AG20443 (cell line): ENCODE data around the gene TUBG1.
"Not testable (repeated sequence)": the region's sequence is repeated elsewhere in the genome, so short reads cannot be mapped to it uniquely, and the experiment has no call there.

Experiments
- DNase-seq: peaks from one replicate; pipeline ENCODE4 v3.0.0; 2012; ENCODE audit warnings: low spot score, mixed read lengths

The TUBG1 gene

GRCh38 chr17:42623732-42624596 lies 14.5 kb downstream of the TUBG1 start:
- DNase-seq: no peak

GRCh38 chr17:42627032-42627764 lies 17.7 kb downstream of the TUBG1 start:
- not testable (repeated sequence) for DNase-seq

- no peak for DNase-seq
Measured at GRCh38 chr17:42629411-42630009, 20.0 kb downstream of the TUBG1 start.

- no peak for DNase-seq
Measured at GRCh38 chr17:42632949-42633444, 23.5 kb downstream of the TUBG1 start.

- no peak for DNase-seq
Measured at GRCh38 chr17:42639525-42640113, 30.1 kb downstream of the TUBG1 start.

GRCh38 chr17:42640121-42640520 lies 30.6 kb downstream of the TUBG1 start:
- DNase-seq: no peak

- DNase-seq: no peak
Measured at GRCh38 chr17:42642336-42642735, 32.9 kb downstream of the TUBG1 start.

GRCh38 chr17:42647778-42648177 lies 38.3 kb downstream of the TUBG1 start:
- DNase-seq: no peak

GRCh38 chr17:42651392-42651791 lies 41.9 kb downstream of the TUBG1 start:
- no peak for DNase-seq

- peak; percentile 87 for DNase-seq
Measured at GRCh38 chr17:42653179-42654124, 44.0 kb downstream of the TUBG1 start.

- no peak for DNase-seq
Measured at GRCh38 chr17:42655528-42655927, 46.0 kb downstream of the TUBG1 start.

- DNase-seq: no peak
Measured at GRCh38 chr17:42657824-42658588, 48.5 kb downstream of the TUBG1 start.

- peak; percentile 99 for DNase-seq
Measured at GRCh38 chr17:42659079-42659931, 49.8 kb downstream of the TUBG1 start, which contains the start of gene TUBG2. TUBG2 (plus strand) TSS chr17:42659284; CDS start chr17:42659504, 220 bp downstream.

- not testable (repeated sequence) for DNase-seq
Measured at GRCh38 chr17:42659932-42660274, 50.4 kb downstream of the TUBG1 start.

- peak; percentile 70 for DNase-seq
Measured at GRCh38 chr17:42660692-42661345, 51.3 kb downstream of the TUBG1 start.
